Measurements from ENCODE around the gene PHLDB2.

Gene PHLDB2

GRCh38 chr3:112005091-112005672, 146.1 kb downstream of the PHLDB2 start:
- no peaks in the 10 kb centered on the region for H3K9me3 ChIP-seq (ENCODE audit: control insufficient read depth, insufficient read depth, low read length)
- no peak overlapping the region for H3K27ac ChIP-seq (ENCODE audit: low read depth, low read length)
- no peak overlapping the region for H3K9ac ChIP-seq (ENCODE audit: low read depth, low read length)
- H3K27me3 ChIP-seq (ENCODE audit: control insufficient read depth, insufficient read depth, low read length), result peaks cover 30% of the 10 kb centered on the region
- H3K36me3 ChIP-seq (ENCODE audit: control insufficient read depth, insufficient read depth, low read length), result no peaks in the 10 kb centered on the region
- no peak overlapping the region for H3K4me3 ChIP-seq (ENCODE audit: low read depth, low read length)
- peaks cover 15% of the 10 kb centered on the region for H3K4me1 ChIP-seq (ENCODE audit: control insufficient read depth, insufficient read depth, low read length)

GRCh38 chr3:112007633-112008032, 148.6 kb downstream of the PHLDB2 start:
- Histone ChIP-seq H3K4me1 (ENCODE audit: control insufficient read depth, insufficient read depth, low read length) (no peaks in the 10 kb centered on the region), H3K9me3 (ENCODE audit: control insufficient read depth, insufficient read depth, low read length) (no peaks in the 10 kb centered on the region), H3K27me3 (ENCODE audit: control insufficient read depth, insufficient read depth, low read length) (peaks cover 7% of the 10 kb centered on the region; the same call in 1 of the 2 replicates), H3K36me3 (ENCODE audit: control insufficient read depth, insufficient read depth, low read length) (no peaks in the 10 kb centered on the region), H3K27ac (ENCODE audit: low read depth, low read length) (no peak overlapping the region), H3K4me3 (ENCODE audit: low read depth, low read length) (no peak overlapping the region), H3K9ac (ENCODE audit: low read depth, low read length) (no peak overlapping the region)

DNA sequence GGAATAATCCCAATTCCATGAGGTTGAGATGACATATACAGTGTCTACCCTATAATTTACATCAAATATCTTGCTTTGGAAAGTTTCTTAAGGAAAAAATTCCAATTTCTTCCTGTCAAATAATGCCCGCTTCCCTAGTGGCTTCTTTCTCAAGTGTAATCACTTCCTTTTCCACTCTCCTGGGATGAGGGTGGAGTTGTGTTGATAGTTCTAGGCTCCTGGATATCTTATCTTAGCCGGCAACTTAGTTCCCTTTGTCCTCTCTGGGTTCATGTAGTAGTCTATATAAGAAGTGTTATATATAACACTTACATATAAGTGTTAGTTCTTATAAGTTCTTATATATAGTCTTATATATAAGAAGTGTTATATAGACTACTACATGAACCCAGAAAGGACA, 150.6 kb downstream of the PHLDB2 start:
- H3K36me3 ChIP-seq (ENCODE audit: control insufficient read depth, insufficient read depth, low read length), result no peaks in the 10 kb centered on the region
- no peak overlapping the region for H3K27ac ChIP-seq (ENCODE audit: low read depth, low read length)
- H3K9ac ChIP-seq (ENCODE audit: low read depth, low read length), result no peak overlapping the region
- H3K4me3 ChIP-seq (ENCODE audit: low read depth, low read length), result no peak overlapping the region
- no peaks in the 10 kb centered on the region for H3K9me3 ChIP-seq (ENCODE audit: control insufficient read depth, insufficient read depth, low read length)
- no peaks in the 10 kb centered on the region for H3K27me3 ChIP-seq (ENCODE audit: control insufficient read depth, insufficient read depth, low read length)
- no peaks in the 10 kb centered on the region; the same call in 1 of the 2 replicates for H3K4me1 ChIP-seq (ENCODE audit: control insufficient read depth, insufficient read depth, low read length)

DNA sequence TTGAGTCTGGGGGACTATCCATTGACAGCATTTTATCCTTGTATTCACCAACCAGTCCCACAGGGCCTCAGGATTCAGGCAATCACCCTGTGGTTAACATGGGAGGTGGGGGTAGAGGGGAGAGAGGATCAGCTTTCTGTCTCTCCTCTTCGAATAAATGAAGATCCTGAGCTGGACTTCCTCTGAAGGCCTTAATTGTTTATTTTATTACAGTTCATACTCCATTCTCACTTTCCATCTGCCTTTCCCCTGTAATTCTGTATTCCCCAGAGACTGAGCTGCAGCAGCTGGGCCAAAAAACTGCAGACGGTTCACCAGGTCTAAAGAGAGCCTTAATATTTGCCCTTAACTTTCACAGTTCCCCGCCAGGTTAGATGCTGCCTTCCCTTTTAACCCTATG, 151.6 kb downstream of the PHLDB2 start:
- Histone ChIP-seq H3K4me3 (ENCODE audit: low read depth, low read length) (no peak overlapping the region), H3K9ac (ENCODE audit: low read depth, low read length) (no peak overlapping the region), H3K36me3 (ENCODE audit: control insufficient read depth, insufficient read depth, low read length) (no peaks in the 10 kb centered on the region), H3K4me1 (ENCODE audit: control insufficient read depth, insufficient read depth, low read length) (no peaks in the 10 kb centered on the region; the same call in 1 of the 2 replicates), H3K9me3 (ENCODE audit: control insufficient read depth, insufficient read depth, low read length) (no peaks in the 10 kb centered on the region), H3K27ac (ENCODE audit: low read depth, low read length) (no peak overlapping the region), H3K27me3 (ENCODE audit: control insufficient read depth, insufficient read depth, low read length) (no peaks in the 10 kb centered on the region)

DNA sequence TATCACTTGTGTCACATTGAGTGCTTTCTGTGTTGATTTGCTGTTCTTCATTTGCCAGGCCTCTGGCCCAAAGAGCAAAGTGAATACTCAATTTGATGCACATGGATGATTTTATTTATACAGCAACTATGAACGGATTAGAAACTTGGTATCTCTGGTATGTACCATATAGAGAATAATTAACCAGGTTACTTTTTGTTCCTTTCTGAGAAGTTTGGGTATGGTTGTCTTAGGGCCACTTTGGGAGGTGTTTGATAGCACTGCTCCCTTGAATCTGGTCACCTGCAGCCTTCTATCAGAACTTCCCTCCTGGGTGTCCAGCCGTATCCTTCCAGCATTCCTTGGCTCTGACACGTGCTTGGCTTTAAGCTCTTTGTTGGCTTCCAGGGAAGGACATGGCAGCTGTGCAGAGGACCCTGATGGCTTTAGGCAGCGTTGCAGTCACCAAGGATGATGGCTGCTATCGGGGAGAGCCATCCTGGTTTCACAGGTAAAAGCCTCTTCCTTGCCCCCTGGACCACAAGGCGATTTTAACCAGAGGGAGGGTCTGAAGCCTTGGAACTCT, 152.4 kb downstream of the PHLDB2 start:
- Histone ChIP-seq H3K27ac (ENCODE audit: low read depth, low read length) (no peak overlapping the region), H3K9me3 (ENCODE audit: control insufficient read depth, insufficient read depth, low read length) (no peaks in the 10 kb centered on the region), H3K4me3 (ENCODE audit: low read depth, low read length) (no peak overlapping the region), H3K27me3 (ENCODE audit: control insufficient read depth, insufficient read depth, low read length) (no peaks in the 10 kb centered on the region), H3K36me3 (ENCODE audit: control insufficient read depth, insufficient read depth, low read length) (no peaks in the 10 kb centered on the region), H3K4me1 (ENCODE audit: control insufficient read depth, insufficient read depth, low read length) (no peaks in the 10 kb centered on the region; the same call in 1 of the 2 replicates), H3K9ac (ENCODE audit: low read depth, low read length) (no peak overlapping the region)

GRCh38 chr3:112012205-112012992, 153.3 kb downstream of the PHLDB2 start:
- H3K4me3 ChIP-seq (ENCODE audit: low read depth, low read length), result no peak overlapping the region
- H3K36me3 ChIP-seq (ENCODE audit: control insufficient read depth, insufficient read depth, low read length), result no peaks in the 10 kb centered on the region
- H3K9me3 ChIP-seq (ENCODE audit: control insufficient read depth, insufficient read depth, low read length), result no peaks in the 10 kb centered on the region
- no peaks in the 10 kb centered on the region; the same call in 1 of the 2 replicates for H3K4me1 ChIP-seq (ENCODE audit: control insufficient read depth, insufficient read depth, low read length)
- no peak overlapping the region for H3K9ac ChIP-seq (ENCODE audit: low read depth, low read length)
- H3K27ac ChIP-seq (ENCODE audit: low read depth, low read length), result no peak overlapping the region
- H3K27me3 ChIP-seq (ENCODE audit: control insufficient read depth, insufficient read depth, low read length), result no peaks in the 10 kb centered on the region

- Histone ChIP-seq H3K36me3 (ENCODE audit: control insufficient read depth, insufficient read depth, low read length) (no peaks in the 10 kb centered on the region), H3K27ac (ENCODE audit: low read depth, low read length) (no peak overlapping the region), H3K4me3 (ENCODE audit: low read depth, low read length) (no peak overlapping the region), H3K4me1 (ENCODE audit: control insufficient read depth, insufficient read depth, low read length) (no peaks in the 10 kb centered on the region; the same call in 1 of the 2 replicates), H3K9ac (ENCODE audit: low read depth, low read length) (no peak overlapping the region), H3K9me3 (ENCODE audit: control insufficient read depth, insufficient read depth, low read length) (no peaks in the 10 kb centered on the region), H3K27me3 (ENCODE audit: control insufficient read depth, insufficient read depth, low read length) (no peaks in the 10 kb centered on the region)
These were observed 154.2 kb downstream of the PHLDB2 start for GRCh38 chr3:112013058-112013783.

DNA sequence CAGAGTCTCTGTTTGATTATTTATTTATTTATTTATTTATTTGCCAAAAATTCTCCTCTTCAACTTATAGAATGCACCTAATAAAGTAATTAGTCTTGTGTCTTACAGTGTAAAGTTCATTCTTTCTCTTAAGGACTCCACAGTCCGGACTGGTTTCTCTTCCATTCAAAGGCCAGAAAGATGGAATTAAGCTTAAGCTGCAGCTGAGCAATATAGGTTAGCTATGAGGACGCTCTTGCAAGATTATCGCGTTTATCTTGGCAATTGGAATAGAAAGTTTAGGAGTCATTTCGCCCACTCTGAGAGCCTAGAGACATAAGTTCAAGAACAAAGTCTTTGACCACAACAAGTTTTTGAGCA, 154.7 kb downstream of the PHLDB2 start:
- Histone ChIP-seq H3K9me3 (ENCODE audit: control insufficient read depth, insufficient read depth, low read length) (no peaks in the 10 kb centered on the region), H3K36me3 (ENCODE audit: control insufficient read depth, insufficient read depth, low read length) (no peaks in the 10 kb centered on the region), H3K27ac (ENCODE audit: low read depth, low read length) (no peak overlapping the region), H3K4me1 (ENCODE audit: control insufficient read depth, insufficient read depth, low read length) (no peaks in the 10 kb centered on the region; the same call in 1 of the 2 replicates), H3K27me3 (ENCODE audit: control insufficient read depth, insufficient read depth, low read length) (no peaks in the 10 kb centered on the region), H3K9ac (ENCODE audit: low read depth, low read length) (no peak overlapping the region), H3K4me3 (ENCODE audit: low read depth, low read length) (no peak overlapping the region)

DNA sequence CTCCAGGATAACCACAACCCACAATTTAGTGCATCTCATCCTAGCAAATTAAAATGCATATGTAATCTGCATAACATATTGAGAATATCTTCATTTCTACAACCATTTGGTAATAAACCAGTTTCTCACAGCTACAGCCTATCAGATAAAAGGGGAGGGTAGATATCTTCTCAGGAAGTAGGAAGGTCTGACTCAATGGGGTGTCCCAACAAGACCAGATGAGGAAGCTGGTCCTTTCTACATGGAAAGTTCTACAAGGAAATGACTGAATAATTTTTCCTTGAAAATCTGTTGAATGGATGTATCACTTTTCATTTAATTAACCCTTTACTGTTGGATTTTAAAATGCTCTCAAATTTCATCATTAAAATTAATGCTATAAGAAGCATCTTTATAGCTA, 158.0 kb downstream of the PHLDB2 start:
- Histone ChIP-seq H3K4me1 (ENCODE audit: control insufficient read depth, insufficient read depth, low read length) (no peaks in the 10 kb centered on the region; the same call in 1 of the 2 replicates), H3K36me3 (ENCODE audit: control insufficient read depth, insufficient read depth, low read length) (no peaks in the 10 kb centered on the region), H3K27me3 (ENCODE audit: control insufficient read depth, insufficient read depth, low read length) (no peaks in the 10 kb centered on the region), H3K4me3 (ENCODE audit: low read depth, low read length) (no peak overlapping the region), H3K9ac (ENCODE audit: low read depth, low read length) (no peak overlapping the region), H3K9me3 (ENCODE audit: control insufficient read depth, insufficient read depth, low read length) (no peaks in the 10 kb centered on the region), H3K27ac (ENCODE audit: low read depth, low read length) (no peak overlapping the region)

GRCh38 chr3:112018712-112019111, 159.6 kb downstream of the PHLDB2 start:
- Histone ChIP-seq H3K36me3 (ENCODE audit: control insufficient read depth, insufficient read depth, low read length) (no peaks in the 10 kb centered on the region), H3K4me1 (ENCODE audit: control insufficient read depth, insufficient read depth, low read length) (no peaks in the 10 kb centered on the region), H3K9me3 (ENCODE audit: control insufficient read depth, insufficient read depth, low read length) (no peaks in the 10 kb centered on the region), H3K9ac (ENCODE audit: low read depth, low read length) (no peak overlapping the region), H3K27ac (ENCODE audit: low read depth, low read length) (no peak overlapping the region), H3K4me3 (ENCODE audit: low read depth, low read length) (no peak overlapping the region), H3K27me3 (ENCODE audit: control insufficient read depth, insufficient read depth, low read length) (no peaks in the 10 kb centered on the region)

GRCh38 chr3:112019716-112020115, 160.7 kb downstream of the PHLDB2 start:
- Histone ChIP-seq H3K4me3 (ENCODE audit: low read depth, low read length) (no peak overlapping the region), H3K36me3 (ENCODE audit: control insufficient read depth, insufficient read depth, low read length) (no peaks in the 10 kb centered on the region), H3K27ac (ENCODE audit: low read depth, low read length) (no peak overlapping the region), H3K27me3 (ENCODE audit: control insufficient read depth, insufficient read depth, low read length) (no peaks in the 10 kb centered on the region), H3K9me3 (ENCODE audit: control insufficient read depth, insufficient read depth, low read length) (no peaks in the 10 kb centered on the region), H3K9ac (ENCODE audit: low read depth, low read length) (no peak overlapping the region), H3K4me1 (ENCODE audit: control insufficient read depth, insufficient read depth, low read length) (no peaks in the 10 kb centered on the region)

Data from HUES48 (cell line).